K562 (cell line): ENCODE measurements around the gene RNF166. TPM values are rescaled to one million over a fixed set of nuclear protein-coding genes. Genes with fewer than 3 reads are reported as not detected.
A peak's percentile ranks its signal among the peaks of the same experiment; 100 is the strongest.

Experiments used
- ATF1 ChIP-seq, 2 experiments: fragments of 450-650 bp in 1 of 2; IDR thresholded peaks; 2 replicates each; pipeline ENCODE4 v1.6.1; 2016; ENCODE audit warnings: missing compliant biosample characterization in 1 of 2, missing genetic modification characterization in 1 of 2
- CHAMP1 ChIP-seq: fragments of 450-650 bp; IDR thresholded peaks from 2 replicates; pipeline ENCODE4 v1.6.1; 2016; ENCODE audit warnings: mild to moderate bottlenecking
- ERF ChIP-seq: fragments of 450-650 bp; formaldehyde crosslinking; IDR thresholded peaks from 2 replicates; pipeline ENCODE4 v1.4.0; 2020; ENCODE audit warnings: mild to moderate bottlenecking, mixed read lengths
- ETV6 ChIP-seq, 3 experiments: fragments of 150-350 bp in 1 of 3; sonication (generic) in 1 of 3; formaldehyde crosslinking in 1 of 3; IDR thresholded peaks; 2 replicates each; pipeline versions ENCODE4 v1.6.1 to v1.8.0; 2014 to 2022; ENCODE audit warnings: borderline replicate concordance in 2 of 3, low read depth in 2 of 3, antibody characterized with exemption in 1 of 3, low read length in 1 of 3, mild to moderate bottlenecking in 1 of 3, missing genetic modification reagents in 1 of 3
- FOSL1 ChIP-seq: fragments of 200-800 bp; sonication (Bioruptor generic); conservative IDR thresholded peaks from 2 replicates; pipeline ENCODE4 v1.6.1; 2016; ENCODE audit warnings: missing genetic modification characterization, missing compliant biosample characterization
- GABPA ChIP-seq: fragments of 200-800 bp; sonication (Bioruptor generic); conservative IDR thresholded peaks from 2 replicates; pipeline ENCODE4 v1.6.1; 2016; ENCODE audit warnings: low read depth, missing genetic modification characterization, missing compliant biosample characterization
- NFIC ChIP-seq: fragments of 450-650 bp; IDR thresholded peaks from 2 replicates; pipeline ENCODE4 v1.6.1; 2017; ENCODE audit warnings: mild to moderate bottlenecking, inconsistent platforms
- RBFOX2 ChIP-seq: fragments of 200-400 bp; formaldehyde crosslinking; IDR thresholded peaks from 2 replicates; pipeline ENCODE4 v1.6.1; 2017; ENCODE audit warnings: low read depth, mild to moderate bottlenecking, low read length, moderate library complexity
- SMC3 ChIP-seq: conservative IDR thresholded peaks from 2 replicates; pipeline ENCODE4 v1.6.1; 2011; ENCODE audit warnings: low read depth, low read length, improper control_type of control experiment; ENCODE audit not compliant: insufficient read depth
- SRF ChIP-seq, 2 experiments: fragments of 250-450, 450-650 bp in 1 of 2; sonication (Bioruptor Pico) in 1 of 2; sonication (generic) in 1 of 2; formaldehyde crosslinking; IDR thresholded peaks; 2 replicates each; pipeline versions ENCODE4 v1.5.0 to v1.5.1; 2020 to 2022; ENCODE audit warnings: mild to moderate bottlenecking in 1 of 2, missing genetic modification reagents in 1 of 2
- SUPT5H ChIP-seq: fragments of 450-650 bp; IDR thresholded peaks from 2 replicates; pipeline ENCODE4 v1.6.1; 2016
- TOE1 ChIP-seq, 2 experiments: fragments of 450-650 bp in 1 of 2; sonication (generic) in 1 of 2; formaldehyde crosslinking in 1 of 2; IDR thresholded peaks; 2 replicates each; pipeline versions ENCODE4 v1.7.1 to v1.8.0; 2016 to 2022; ENCODE audit warnings: borderline replicate concordance in 2 of 2, mild to moderate bottlenecking in 2 of 2, antibody characterized with exemption in 1 of 2, inconsistent platforms in 1 of 2, low read depth in 1 of 2, missing genetic modification reagents in 1 of 2, moderate library complexity in 1 of 2
- USF1 ChIP-seq: sonication (generic); formaldehyde crosslinking; IDR thresholded peaks from 2 replicates; pipeline ENCODE4 v1.9.0; 2022; ENCODE audit warnings: mild to moderate bottlenecking, missing genetic modification reagents
- ZBTB7A ChIP-seq: IDR thresholded peaks from 2 replicates; pipeline ENCODE4 v1.6.1; 2011; ENCODE audit warnings: low read depth, mild to moderate bottlenecking, low read length, moderate library complexity, borderline replicate concordance; ENCODE audit not compliant: control insufficient read depth
- ZNF12 ChIP-seq: sonication (generic); formaldehyde crosslinking; IDR thresholded peaks from 2 replicates; pipeline ENCODE4 v1.4.0; 2020; ENCODE audit warnings: mild to moderate bottlenecking, missing genetic modification reagents
- ZNF224 ChIP-seq: sonication (generic); formaldehyde crosslinking; IDR thresholded peaks from 2 replicates; pipeline ENCODE4 v1.8.0; 2022; ENCODE audit warnings: mild to moderate bottlenecking, missing genetic modification reagents
- ZNF830 ChIP-seq: fragments of 250-450 bp; sonication (Bioruptor Pico); IDR thresholded peaks from 2 replicates; pipeline ENCODE4 v1.5.0; 2021; ENCODE audit warnings: mild to moderate bottlenecking
- polyA plus RNA-seq, 8 experiments: library from polyadenylated mRNA; depleted of rRNA in 4 of 8; stranded (reverse) in 5 of 8; unstranded in 3 of 8; fragments of >200 nt; fragmentation: Nextera tagmentation in 2 of 8; fragmentation: Illumina TruSeq in 1 of 8; extraction: Ambion mirVana in 2 of 8; extraction: Trizol in 1 of 8; gene quantifications; 2 replicates each; pipeline versions ENCODE4 v1.2.1 to v1.2.3, GENCODE V29; 2011 to 2014; ENCODE audit warnings: inconsistent platforms in 1 of 8, missing spikeins in 1 of 8
- total RNA-seq, 7 experiments: library from RNA; depleted of rRNA in 6 of 7; stranded (reverse); fragments of >200 nt in 6 of 7; fragmentation: Illumina TruSeq in 2 of 7; extraction: Trizol in 2 of 7; gene quantifications; 2 replicates each; pipeline versions ENCODE4 v1.2.1 to v1.2.3, GENCODE V29; 2011 to 2021; ENCODE audit warnings: low replicate concordance in 1 of 7
- TF ChIP-seq, protein P1 (sequence below): fragments of 450-650 bp; IDR thresholded peaks from 2 replicates; pipeline ENCODE4 v1.7.0; 2016; ENCODE audit warnings: borderline replicate concordance
- TF ChIP-seq, protein P2 (sequence below): fragments of 450-650 bp; formaldehyde crosslinking; IDR thresholded peaks from 2 replicates; pipeline ENCODE4 v1.4.0; 2020; ENCODE audit warnings: mild to moderate bottlenecking, moderate library complexity

The RNF166 gene
- total and polyA plus RNA-seq, 9 of the 15 experiments (the other 6 are each of a cell fraction or from before 2014, with no cell fraction given), result 0.56 to 60.3 (median 19.5) TPM

DNA sequence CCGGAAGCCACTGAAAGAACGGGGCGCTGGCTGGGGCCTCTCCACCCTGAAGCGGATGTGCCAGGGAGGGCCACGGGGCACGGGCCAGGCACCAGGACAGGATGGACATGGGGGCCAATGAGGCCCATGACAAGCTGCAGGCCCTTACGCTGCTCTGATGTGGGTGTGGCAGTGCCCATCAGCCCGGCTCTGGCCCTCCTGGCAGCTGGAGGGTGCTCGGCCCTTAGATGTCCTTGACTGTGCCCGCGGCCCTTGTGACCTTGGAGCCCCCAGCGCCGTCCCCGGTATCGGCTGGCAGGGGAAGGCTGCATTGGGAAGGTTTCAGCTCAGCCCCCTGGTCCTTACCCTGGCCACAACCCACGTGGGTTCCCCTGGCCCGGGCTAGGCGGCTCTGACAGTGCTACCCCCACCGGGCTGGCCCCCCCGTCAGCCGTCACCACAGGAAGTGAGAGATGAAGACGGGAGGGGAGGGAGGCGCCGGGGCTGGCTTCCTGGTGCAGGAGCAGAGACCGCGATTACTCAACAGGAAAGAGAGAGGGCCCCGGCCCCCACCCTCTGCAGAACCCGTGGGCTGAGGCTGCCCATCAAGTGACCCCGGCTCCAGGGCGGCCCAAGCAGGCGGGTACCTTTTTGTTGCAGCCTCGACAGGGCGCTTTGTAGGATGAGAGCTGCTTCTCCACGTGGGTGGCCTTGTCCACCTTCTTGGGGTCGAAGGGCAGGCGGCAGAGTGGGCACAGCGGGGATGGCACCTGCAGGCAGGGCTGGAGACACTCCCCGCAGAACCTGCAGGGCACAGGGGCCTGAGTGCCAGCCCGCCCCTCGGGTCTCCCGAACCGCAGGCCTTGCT, 5.3 kb downstream of the RNF166 start (continued):
- TF ChIP-seq FOSL1 (tag) (peak; percentile 64), CHAMP1 (no peak), ZNF224 (CRISPR knock-in tag) (no peak), TOE1 (IDR thresholded peaks at IDR 0.05; ENCODE audit: borderline replicate concordance) (no peak), TOE1 (CRISPR knock-in tag; IDR thresholded peaks at IDR 0.05; ENCODE audit: borderline replicate concordance, low read depth) (no peak), ETV6 (IDR thresholded peaks at IDR 0.05; ENCODE audit: borderline replicate concordance in 1 of 2, low read depth in 2 of 2, low read length in 1 of 2) (peak; percentile 25 to 43; a peak in 2 of 4 replicates), ETV6 (CRISPR knock-in tag; IDR thresholded peaks at IDR 0.05; ENCODE audit: borderline replicate concordance) (no peak), ZNF830 (CRISPR knock-in tag) (no peak), SRF (CRISPR knock-in tag; IDR thresholded peaks at IDR 0.05) (no peak), SUPT5H (peak; percentile 25; the same call in 1 of the 2 replicates), RBFOX2 (peak; percentile 55), SMC3 (no peak), ATF1 (CRISPR knock-in tag; IDR thresholded peaks at IDR 0.05) (no peak), ATF1 (tag; IDR thresholded peaks at IDR 0.05) (peak; percentile 43), NFIC (no peak), GABPA (tag) (peak; percentile 91), ERF (CRISPR knock-in tag) (peak; percentile 62), USF1 (CRISPR knock-in tag) (peak; percentile 3; the same call in 1 of the 2 replicates), ZBTB7A (peak; percentile 86), ZNF12 (CRISPR knock-in tag) (peak; percentile 83; the same call in 1 of the 2 replicates)
- TF ChIP-seq, protein P1, sequence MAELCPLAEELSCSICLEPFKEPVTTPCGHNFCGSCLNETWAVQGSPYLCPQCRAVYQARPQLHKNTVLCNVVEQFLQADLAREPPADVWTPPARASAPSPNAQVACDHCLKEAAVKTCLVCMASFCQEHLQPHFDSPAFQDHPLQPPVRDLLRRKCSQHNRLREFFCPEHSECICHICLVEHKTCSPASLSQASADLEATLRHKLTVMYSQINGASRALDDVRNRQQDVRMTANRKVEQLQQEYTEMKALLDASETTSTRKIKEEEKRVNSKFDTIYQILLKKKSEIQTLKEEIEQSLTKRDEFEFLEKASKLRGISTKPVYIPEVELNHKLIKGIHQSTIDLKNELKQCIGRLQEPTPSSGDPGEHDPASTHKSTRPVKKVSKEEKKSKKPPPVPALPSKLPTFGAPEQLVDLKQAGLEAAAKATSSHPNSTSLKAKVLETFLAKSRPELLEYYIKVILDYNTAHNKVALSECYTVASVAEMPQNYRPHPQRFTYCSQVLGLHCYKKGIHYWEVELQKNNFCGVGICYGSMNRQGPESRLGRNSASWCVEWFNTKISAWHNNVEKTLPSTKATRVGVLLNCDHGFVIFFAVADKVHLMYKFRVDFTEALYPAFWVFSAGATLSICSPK, result no peak
- TF ChIP-seq, protein P2, sequence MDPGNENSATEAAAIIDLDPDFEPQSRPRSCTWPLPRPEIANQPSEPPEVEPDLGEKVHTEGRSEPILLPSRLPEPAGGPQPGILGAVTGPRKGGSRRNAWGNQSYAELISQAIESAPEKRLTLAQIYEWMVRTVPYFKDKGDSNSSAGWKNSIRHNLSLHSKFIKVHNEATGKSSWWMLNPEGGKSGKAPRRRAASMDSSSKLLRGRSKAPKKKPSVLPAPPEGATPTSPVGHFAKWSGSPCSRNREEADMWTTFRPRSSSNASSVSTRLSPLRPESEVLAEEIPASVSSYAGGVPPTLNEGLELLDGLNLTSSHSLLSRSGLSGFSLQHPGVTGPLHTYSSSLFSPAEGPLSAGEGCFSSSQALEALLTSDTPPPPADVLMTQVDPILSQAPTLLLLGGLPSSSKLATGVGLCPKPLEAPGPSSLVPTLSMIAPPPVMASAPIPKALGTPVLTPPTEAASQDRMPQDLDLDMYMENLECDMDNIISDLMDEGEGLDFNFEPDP (CRISPR knock-in tag), result no peak
